ENCODE data around the gene NCOA4. TPM values are rescaled to one million over a fixed set of nuclear protein-coding genes. Genes with fewer than 3 reads are reported as not detected.
"Not testable (repeated sequence)": the region's sequence is repeated elsewhere in the genome, so short reads cannot be mapped to it uniquely, and the experiment has no call there.

Gene NCOA4
- polyA plus RNA-seq, 1 donor: 159 TPM

GRCh38 chr10:46006219-46006618 lies 24.2 kb downstream of the NCOA4 start:
- no CpG with 5 or more reads among the region's 3 CpGs for WGBS (ENCODE audit: insufficient coverage, low lambda C conversion rate)
- no peak overlapping the region for H3K27ac ChIP-seq (ENCODE audit: low read length)
- no peak overlapping the region for H3K4me3 ChIP-seq (ENCODE audit: low read length)
- no peak for DNase-seq
- no peaks in the 10 kb centered on the region for H3K9me3 ChIP-seq (ENCODE audit: control insufficient read depth, low read depth, low read length)
- H3K36me3 ChIP-seq (ENCODE audit: control insufficient read depth, insufficient read depth, low read length): peaks cover 87% of the 10 kb centered on the region
- H3K4me1 ChIP-seq (ENCODE audit: control insufficient read depth, insufficient read depth, low read length): no peaks in the 10 kb centered on the region
- H3K27me3 ChIP-seq (ENCODE audit: control insufficient read depth, insufficient read depth, low read length): no peaks in the 10 kb centered on the region

GRCh38 chr10:46005383-46005782 lies 25.0 kb downstream of the NCOA4 start:
- WGBS (ENCODE audit: insufficient coverage, low lambda C conversion rate): no CpG with 5 or more reads among the region's 4 CpGs
- H3K36me3 ChIP-seq (ENCODE audit: control insufficient read depth, insufficient read depth, low read length): peaks cover 85% of the 10 kb centered on the region

GRCh38 chr10:46004963-46005362 lies 25.5 kb downstream of the NCOA4 start:
- WGBS (ENCODE audit: insufficient coverage, low lambda C conversion rate): 100% methylated on average over 2 of the region's 2 CpGs
- H3K27me3 ChIP-seq (ENCODE audit: control insufficient read depth, insufficient read depth, low read length): no peaks in the 10 kb centered on the region
- H3K36me3 ChIP-seq (ENCODE audit: control insufficient read depth, insufficient read depth, low read length): peaks cover 83% of the 10 kb centered on the region
- DNase-seq: no peak
- H3K4me1 ChIP-seq (ENCODE audit: control insufficient read depth, insufficient read depth, low read length): no peaks in the 10 kb centered on the region
- no peaks in the 10 kb centered on the region for H3K9me3 ChIP-seq (ENCODE audit: control insufficient read depth, low read depth, low read length)
- H3K27ac ChIP-seq (ENCODE audit: low read length): no peak overlapping the region
- no peak overlapping the region for H3K4me3 ChIP-seq (ENCODE audit: low read length)

More at GRCh38 chr10:46005383-46005782, 25.0 kb downstream of the NCOA4 start:
- Histone ChIP-seq H3K4me1 (ENCODE audit: control insufficient read depth, insufficient read depth, low read length) (no peaks in the 10 kb centered on the region), H3K9me3 (ENCODE audit: control insufficient read depth, low read depth, low read length) (no peaks in the 10 kb centered on the region), H3K27ac (ENCODE audit: low read length) (no peak overlapping the region), H3K27me3 (ENCODE audit: control insufficient read depth, insufficient read depth, low read length) (no peaks in the 10 kb centered on the region), H3K4me3 (ENCODE audit: low read length) (no peak overlapping the region)
- no peak for DNase-seq

GRCh38 chr10:46002916-46003693 lies 27.3 kb downstream of the NCOA4 start:
- H3K27ac ChIP-seq (ENCODE audit: low read length): no peak overlapping the region
- peaks cover 73% of the 10 kb centered on the region for H3K36me3 ChIP-seq (ENCODE audit: control insufficient read depth, insufficient read depth, low read length)
- H3K4me3 ChIP-seq (ENCODE audit: low read length): no peak overlapping the region
- H3K4me1 ChIP-seq (ENCODE audit: control insufficient read depth, insufficient read depth, low read length): no peaks in the 10 kb centered on the region
- no peaks in the 10 kb centered on the region for H3K9me3 ChIP-seq (ENCODE audit: control insufficient read depth, low read depth, low read length)
- no peak for DNase-seq
- 94% methylated on average over 6 of the region's 9 CpGs for WGBS (ENCODE audit: insufficient coverage, low lambda C conversion rate)
- H3K27me3 ChIP-seq (ENCODE audit: control insufficient read depth, insufficient read depth, low read length): no peaks in the 10 kb centered on the region

- not testable (repeated sequence) for H3K9me3 ChIP-seq (ENCODE audit: control insufficient read depth, low read depth, low read length); DNase-seq; H3K27me3 ChIP-seq (ENCODE audit: control insufficient read depth, insufficient read depth, low read length); H3K27ac ChIP-seq (ENCODE audit: low read length); H3K4me1 ChIP-seq (ENCODE audit: control insufficient read depth, insufficient read depth, low read length); H3K4me3 ChIP-seq (ENCODE audit: low read length)
- H3K36me3 ChIP-seq (ENCODE audit: control insufficient read depth, insufficient read depth, low read length): peaks cover 73% of the 10 kb centered on the region
- WGBS (ENCODE audit: insufficient coverage, low lambda C conversion rate): 94% methylated on average over 3 of the region's 7 CpGs
Measured at GRCh38 chr10:46002189-46002687, 28.2 kb downstream of the NCOA4 start.

- H3K4me1 ChIP-seq (ENCODE audit: control insufficient read depth, insufficient read depth, low read length): no peaks in the 10 kb centered on the region
- H3K27ac ChIP-seq (ENCODE audit: low read length): no peak overlapping the region
- H3K27me3 ChIP-seq (ENCODE audit: control insufficient read depth, insufficient read depth, low read length): no peaks in the 10 kb centered on the region
- peaks cover 64% of the 10 kb centered on the region for H3K36me3 ChIP-seq (ENCODE audit: control insufficient read depth, insufficient read depth, low read length)
- 70% methylated on average over 2 of the region's 5 CpGs for WGBS (ENCODE audit: insufficient coverage, low lambda C conversion rate)
- no peak for DNase-seq
- no peaks in the 10 kb centered on the region for H3K9me3 ChIP-seq (ENCODE audit: control insufficient read depth, low read depth, low read length)
- H3K4me3 ChIP-seq (ENCODE audit: low read length): no peak overlapping the region
Measured at GRCh38 chr10:46001187-46001756, 29.2 kb downstream of the NCOA4 start.

GRCh38 chr10:46000538-46000937 lies 29.9 kb downstream of the NCOA4 start:
- peaks cover 59% of the 10 kb centered on the region for H3K36me3 ChIP-seq (ENCODE audit: control insufficient read depth, insufficient read depth, low read length)
- H3K27ac ChIP-seq (ENCODE audit: low read length): no peak overlapping the region
- H3K4me1 ChIP-seq (ENCODE audit: control insufficient read depth, insufficient read depth, low read length): no peaks in the 10 kb centered on the region
- no peak overlapping the region for H3K4me3 ChIP-seq (ENCODE audit: low read length)
- no peaks in the 10 kb centered on the region for H3K27me3 ChIP-seq (ENCODE audit: control insufficient read depth, insufficient read depth, low read length)
- WGBS (ENCODE audit: insufficient coverage, low lambda C conversion rate): no CpG with 5 or more reads among the region's 1 CpG
- H3K9me3 ChIP-seq (ENCODE audit: control insufficient read depth, low read depth, low read length): no peaks in the 10 kb centered on the region
- DNase-seq: no peak

- not testable (repeated sequence) for H3K4me1 ChIP-seq (ENCODE audit: control insufficient read depth, insufficient read depth, low read length); H3K4me3 ChIP-seq (ENCODE audit: low read length); H3K9me3 ChIP-seq (ENCODE audit: control insufficient read depth, low read depth, low read length); DNase-seq; H3K27me3 ChIP-seq (ENCODE audit: control insufficient read depth, insufficient read depth, low read length); H3K27ac ChIP-seq (ENCODE audit: low read length)
- WGBS (ENCODE audit: insufficient coverage, low lambda C conversion rate): no CpG with 5 or more reads among the region's 5 CpGs
- peaks cover 54% of the 10 kb centered on the region for H3K36me3 ChIP-seq (ENCODE audit: control insufficient read depth, insufficient read depth, low read length)
Measured at GRCh38 chr10:45999955-46000354, 30.5 kb downstream of the NCOA4 start.

GRCh38 chr10:45997994-45998763 lies 32.2 kb downstream of the NCOA4 start:
- H3K36me3 ChIP-seq (ENCODE audit: control insufficient read depth, insufficient read depth, low read length): peaks cover 41% of the 10 kb centered on the region
- H3K4me3 ChIP-seq (ENCODE audit: low read length): no peak overlapping the region
- H3K4me1 ChIP-seq (ENCODE audit: control insufficient read depth, insufficient read depth, low read length): no peaks in the 10 kb centered on the region
- H3K27ac ChIP-seq (ENCODE audit: low read length): no peak overlapping the region
- no peaks in the 10 kb centered on the region for H3K27me3 ChIP-seq (ENCODE audit: control insufficient read depth, insufficient read depth, low read length)
- H3K9me3 ChIP-seq (ENCODE audit: control insufficient read depth, low read depth, low read length): no peaks in the 10 kb centered on the region
- DNase-seq: no peak
- WGBS (ENCODE audit: insufficient coverage, low lambda C conversion rate): no CpG with 5 or more reads among the region's 5 CpGs

- no peaks in the 10 kb centered on the region for H3K27me3 ChIP-seq (ENCODE audit: control insufficient read depth, insufficient read depth, low read length)
- H3K4me3 ChIP-seq (ENCODE audit: low read length): no peak overlapping the region
- H3K27ac ChIP-seq (ENCODE audit: low read length): no peak overlapping the region
- no peak for DNase-seq
- no peaks in the 10 kb centered on the region for H3K9me3 ChIP-seq (ENCODE audit: control insufficient read depth, low read depth, low read length)
- 100% methylated on average over 2 of the region's 4 CpGs for WGBS (ENCODE audit: insufficient coverage, low lambda C conversion rate)
- no peaks in the 10 kb centered on the region for H3K4me1 ChIP-seq (ENCODE audit: control insufficient read depth, insufficient read depth, low read length)
- peaks cover 36% of the 10 kb centered on the region for H3K36me3 ChIP-seq (ENCODE audit: control insufficient read depth, insufficient read depth, low read length)
Measured at GRCh38 chr10:45997557-45997956, 32.9 kb downstream of the NCOA4 start.
